Smooth muscle cell of bladder (primary cell): Measurements from ENCODE around the gene PABPC1L2B. TPM values are rescaled to one million over a fixed set of nuclear protein-coding genes. Genes with fewer than 3 reads are reported as not detected.

Experiments
- total RNA-seq: library from RNA; depleted of rRNA; stranded (reverse); fragments of >200 nt; gene quantifications from 2 replicates; pipeline ENCODE4 v1.2.3, GENCODE V29; 2014

Gene PABPC1L2B
- total RNA-seq, result not detected in 2 replicates

DNA sequence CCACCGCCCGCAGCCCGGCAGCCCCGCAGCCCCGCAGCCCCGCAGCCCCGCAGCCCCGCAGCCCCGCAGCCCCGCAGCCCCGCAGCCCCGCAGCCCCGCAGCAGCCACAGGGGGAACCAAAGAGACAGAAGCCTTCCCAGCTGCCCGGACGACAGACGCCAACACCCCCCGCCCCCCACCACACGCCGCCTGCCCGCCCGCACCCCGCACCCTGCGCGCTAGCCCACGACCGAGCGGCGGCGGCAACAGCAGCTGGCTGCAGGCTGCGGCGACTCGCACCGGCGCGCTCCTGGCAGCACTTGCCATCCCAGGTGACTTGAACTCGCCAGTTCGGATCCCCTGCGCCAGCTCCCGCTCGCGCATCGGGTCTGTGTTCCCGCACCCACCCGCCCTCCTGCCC, at the start of gene PABPC1L2B:
Gene PABPC1L2B, plus strand, starts transcription at position 207 of the 400 bp plus-strand sequence. CDS start 704 bp downstream, outside the sequence.

Other genes starting within 250 kb of the PABPC1L2B start
- not detected in 2 replicates for gene DMRTC1B, start 226.0 kb upstream of the PABPC1L2B start, total RNA-seq
- not detected in 2 replicates for gene FAM236B, start 220.3 kb upstream of the PABPC1L2B start, total RNA-seq
- gene FAM236D, start 194.7 kb upstream of the PABPC1L2B start, total RNA-seq, result not detected in 2 replicates
- gene FAM236C, start 90.3 kb upstream of the PABPC1L2B start, total RNA-seq, result not detected in 2 replicates
- gene FAM236A, start 64.7 kb upstream of the PABPC1L2B start, total RNA-seq, result not detected in 2 replicates
- gene DMRTC1, start 59.1 kb upstream of the PABPC1L2B start, total RNA-seq, result not detected in 2 replicates
- not detected in 2 replicates for gene PABPC1L2A, start 76.6 kb downstream of the PABPC1L2B start, total RNA-seq
- 0.85 and 1.1 TPM in 2 replicates for gene NAP1L2, start 211.9 kb downstream of the PABPC1L2B start, total RNA-seq